Measurements from ENCODE around the gene TSPAN10.

DNA sequence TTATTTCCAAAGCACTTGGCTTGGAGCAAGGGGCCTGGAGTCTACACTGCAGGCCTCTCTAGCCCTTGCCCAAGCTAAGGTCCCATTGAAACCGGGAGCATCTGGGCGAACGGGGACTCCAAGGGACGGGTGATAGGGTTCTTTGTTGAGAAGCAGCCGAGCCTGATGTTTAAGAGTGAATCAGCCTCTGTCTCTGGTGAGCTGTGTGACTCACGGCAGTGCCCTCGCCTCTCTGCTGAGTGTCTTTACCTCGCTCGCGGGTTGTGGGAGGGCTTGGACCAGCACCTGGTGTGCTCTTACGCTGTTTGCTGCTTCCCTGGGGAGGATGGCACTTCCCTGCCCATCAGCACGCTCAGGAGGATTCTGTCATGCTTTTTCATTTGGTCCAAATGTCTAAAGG, 48.1 kb downstream of the TSPAN10 start:
- TF ChIP-seq, protein P1, sequence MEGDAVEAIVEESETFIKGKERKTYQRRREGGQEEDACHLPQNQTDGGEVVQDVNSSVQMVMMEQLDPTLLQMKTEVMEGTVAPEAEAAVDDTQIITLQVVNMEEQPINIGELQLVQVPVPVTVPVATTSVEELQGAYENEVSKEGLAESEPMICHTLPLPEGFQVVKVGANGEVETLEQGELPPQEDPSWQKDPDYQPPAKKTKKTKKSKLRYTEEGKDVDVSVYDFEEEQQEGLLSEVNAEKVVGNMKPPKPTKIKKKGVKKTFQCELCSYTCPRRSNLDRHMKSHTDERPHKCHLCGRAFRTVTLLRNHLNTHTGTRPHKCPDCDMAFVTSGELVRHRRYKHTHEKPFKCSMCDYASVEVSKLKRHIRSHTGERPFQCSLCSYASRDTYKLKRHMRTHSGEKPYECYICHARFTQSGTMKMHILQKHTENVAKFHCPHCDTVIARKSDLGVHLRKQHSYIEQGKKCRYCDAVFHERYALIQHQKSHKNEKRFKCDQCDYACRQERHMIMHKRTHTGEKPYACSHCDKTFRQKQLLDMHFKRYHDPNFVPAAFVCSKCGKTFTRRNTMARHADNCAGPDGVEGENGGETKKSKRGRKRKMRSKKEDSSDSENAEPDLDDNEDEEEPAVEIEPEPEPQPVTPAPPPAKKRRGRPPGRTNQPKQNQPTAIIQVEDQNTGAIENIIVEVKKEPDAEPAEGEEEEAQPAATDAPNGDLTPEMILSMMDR (IDR thresholded peaks at IDR 0.05), result no peak
- TF ChIP-seq POLR2A (IDR thresholded peaks at IDR 0.05) (no peak), EP300 (IDR thresholded peaks at IDR 0.05) (no peak)

All from tibial nerve (tissue), 4 donors.